OCI-LY1 (cell line): Measurements from ENCODE around the gene MAML2.

Experiments
- CTCF ChIP-seq: fragments of 200-600 bp; sonication (generic), shearing (Covaris generic); IDR thresholded peaks from 2 replicates; pipeline ENCODE4 v1.5.1; 2017; ENCODE audit warnings: mild to moderate bottlenecking, antibody characterized with exemption, low read length, moderate library complexity, mixed read lengths
- EZH2 ChIP-seq: fragments of 200-600 bp; sonication (generic), shearing (Covaris generic); IDR thresholded peaks from 2 replicates; pipeline ENCODE4 v1.8.0; 2017; ENCODE audit warnings: borderline replicate concordance, mixed run types, mild to moderate bottlenecking, antibody characterized with exemption, low read length, moderate library complexity, mixed read lengths

- TF ChIP-seq CTCF (no peak), EZH2 (no peak)
Measured at GRCh38 chr11:96213500-96213899, 129.5 kb downstream of the MAML2 start.
